Measurements from ENCODE around the gene STAB2. TPM values are rescaled to one million over a fixed set of nuclear protein-coding genes. Genes with fewer than 3 reads are reported as not detected.

Gene STAB2
- total and polyA plus RNA-seq, 2 of the 4 experiments (the other 2 are of a cell fraction) = not detected

- in situ Hi-C loops (cut with MboI; ENCODE audit: low sequenced_read_pairs) (no loop called here), dilution Hi-C loops (cut with HindIII; ENCODE audit: low sequenced_read_pairs, unreplicated experiment) (no loop called here), intact Hi-C loops (cut with micrococcal nuclease) (no loop called here)
- Histone ChIP-seq H2BK120ac (ENCODE audit: low read depth, low read length) (no peak overlapping the region), H3K27ac (ENCODE audit: insufficient read depth, low read length) (no peak overlapping the region), H2BK15ac (ENCODE audit: low read depth, low read length) (no peak overlapping the region), H3K79me1 (ENCODE audit: low read depth in 1 of 2, low read length in 2 of 2) (no peaks in the 10 kb centered on the region), H3K4me3 (ENCODE audit: insufficient read depth, low read depth, low read length) (no peak overlapping the region), H3K18ac (ENCODE audit: low read depth, low read length) (no peak overlapping the region), H3K9ac (ENCODE audit: low read depth, low read length) (no peak overlapping the region), H3K14ac (replicated peaks; ENCODE audit: low read depth, low read length) (no peak overlapping the region), H4K8ac (ENCODE audit: low read depth in 2 of 2, low read length in 2 of 2) (no peak overlapping the region), H2AK5ac (ENCODE audit: low read depth, low read length) (no peak overlapping the region), H3K4me1 (ENCODE audit: control insufficient read depth, insufficient read depth, low read length) (no peaks in the 10 kb centered on the region), H3K27me3 (ENCODE audit: control insufficient read depth, insufficient read depth, low read length) (peaks cover 8% of the 10 kb centered on the region), H3K4me2 (ENCODE audit: low read depth, low read length) (no peak overlapping the region), H2BK5ac (ENCODE audit: low read depth, low read length, poor library complexity, severe bottlenecking) (no peak overlapping the region), H3K23ac (ENCODE audit: low read depth, low read length) (no peak overlapping the region), H4K5ac (ENCODE audit: low read depth, low read length) (no peak overlapping the region), H3K56ac (ENCODE audit: extremely low read depth, insufficient read depth, low read length) (no peak overlapping the region), H3K4ac (ENCODE audit: low read depth, low read length) (no peak overlapping the region), H2AFZ (replicated peaks; ENCODE audit: low read length, poor library complexity) (no peak overlapping the region), H3K9me1 (ENCODE audit: insufficient read depth, low read length) (no peaks in the 10 kb centered on the region; the same call in 1 of the 2 replicates), H3K9me3 (ENCODE audit: control insufficient read depth, insufficient read depth, low read length) (no peaks in the 10 kb centered on the region), H4K20me1 (ENCODE audit: insufficient read depth, low read length) (no peaks in the 10 kb centered on the region), H4K91ac (ENCODE audit: insufficient read depth, low read depth, low read length) (no peak overlapping the region), H2AK9ac (replicated peaks; ENCODE audit: low read depth, low read length, poor library complexity) (no peak overlapping the region), H2BK20ac (ENCODE audit: low read depth, low read length) (no peak overlapping the region), H3K36me3 (ENCODE audit: control insufficient read depth, insufficient read depth, low read length) (no peaks in the 10 kb centered on the region)
- ATAC-seq (ENCODE audit: low read depth) = no peak
- TF ChIP-seq RAD21 (IDR thresholded peaks at IDR 0.05; ENCODE audit: low read length) (no peak), NFE2L2 (IDR thresholded peaks at IDR 0.05; ENCODE audit: low read depth, low read length) (no peak)
- WGBS, 2 experiments (ENCODE audit: extremely low coverage in 2 of 2, insufficient read length in 1 of 2) = 20% methylated on average over 1 of the region's 8 CpGs; no CpG with 5 or more reads in 1 of the 2 experiments
- ChIA-PET POLR2A (ENCODE audit: unreplicated experiment) (interaction anchor here (0.6 kb wide), 1 partner anchor 102 kb away, joined by 4 read pairs; no protein-coding TSS in a partner anchor), CTCF (interaction anchor here (0.9 kb wide), 1 partner anchor 14 kb away, joined by 3 read pairs; no protein-coding TSS in a partner anchor)
- no peak for DNase-seq
- BruUV-seq (replicated peaks) = no TSS peak
Observed at GRCh38 chr12:103725398-103725797, 138.3 kb downstream of the STAB2 start.
